Measurements from ENCODE around the gene STAT5A.

DNA sequence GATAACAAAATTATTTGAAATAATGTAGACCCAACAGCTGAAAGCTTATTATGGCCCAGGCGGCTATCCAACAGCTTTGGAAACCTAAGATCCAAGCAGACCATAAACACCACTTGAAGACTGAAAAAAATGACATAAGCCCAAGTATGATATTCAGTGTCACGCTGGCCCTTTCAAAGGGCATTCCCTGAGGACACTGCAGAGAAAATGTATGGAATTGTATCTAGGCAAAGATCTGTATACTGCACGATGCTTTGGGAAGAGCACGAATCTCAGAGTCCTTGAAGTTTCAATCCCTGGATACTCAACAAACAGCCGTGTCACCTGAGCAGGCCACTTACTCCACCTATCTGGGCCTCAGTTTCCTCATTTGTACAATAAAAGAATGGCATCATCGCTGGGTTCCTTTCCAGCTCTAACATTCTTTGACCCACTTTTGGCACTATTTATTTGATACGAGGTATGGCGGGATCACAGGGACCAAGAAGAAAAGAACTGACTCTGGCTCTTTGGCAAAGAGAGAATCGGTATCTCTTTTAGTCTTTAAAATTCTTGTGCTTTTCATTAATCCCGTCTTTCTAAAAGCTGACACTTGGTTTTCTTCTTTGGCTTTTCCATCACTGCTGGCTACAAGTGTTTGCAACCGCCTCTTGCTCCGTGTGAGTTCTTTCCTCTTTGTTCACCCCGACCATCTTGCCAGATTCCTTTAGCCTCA lies 13.3 kb upstream of the STAT5A start:
- TF ChIP-seq CTCF (IDR thresholded peaks at IDR 0.05) = no peak
- no peak for TF ChIP-seq POLR2A (IDR thresholded peaks at IDR 0.05)

All from heart left ventricle (tissue), 13 donors.